Keratinocyte (primary cell): ENCODE results near the gene LRRC31. TPM values are rescaled to one million over a fixed set of nuclear protein-coding genes. Genes with fewer than 3 reads are reported as not detected.

Experiments used
- DNase-seq: peaks from one replicate; pipeline ENCODE4 v3.0.0-alpha.2; 2011; ENCODE audit warnings: low read depth, missing footprints, low spot score
- FAIRE-seq: peaks from 2 replicates; lab custom pipeline; 2011; peaks lifted over from hg19 to GRCh38; lab: Jason Lieb, UNC
- H2AFZ ChIP-seq: 2 replicates; pipeline ENCODE4 v1.6.0; 2012; ENCODE audit warnings: low read length, control low read depth, inconsistent platforms; ENCODE audit not compliant: control insufficient read depth
- H3K27ac ChIP-seq: 2 replicates; pipeline ENCODE4 v1.5.1; 2011; ENCODE audit warnings: low read length; ENCODE audit not compliant: control insufficient read depth, insufficient read depth
- H3K27me3 ChIP-seq: 3 replicates; pipeline ENCODE4 v1.6.0; 2011; ENCODE audit warnings: low read length; ENCODE audit not compliant: control insufficient read depth, insufficient read depth; ENCODE audit errors: extremely low read depth
- H3K36me3 ChIP-seq, 2 experiments: 2 replicates in 1 of 2; 3 replicates in 1 of 2; pipeline ENCODE4 v1.5.1; 2011; ENCODE audit warnings: low read length in 2 of 2, mild to moderate bottlenecking in 1 of 2; ENCODE audit not compliant: control insufficient read depth in 2 of 2, insufficient read depth in 2 of 2; ENCODE audit errors: extremely low read depth in 1 of 2
- H3K4me1 ChIP-seq: 3 replicates; pipeline ENCODE4 v1.5.1; 2011; ENCODE audit warnings: low read length; ENCODE audit not compliant: control insufficient read depth, insufficient read depth; ENCODE audit errors: extremely low read depth
- H3K4me2 ChIP-seq: 3 replicates; pipeline ENCODE4 v1.6.0; 2011; ENCODE audit warnings: low read depth, low read length; ENCODE audit not compliant: control insufficient read depth, insufficient read depth; ENCODE audit errors: extremely low read depth
- H3K4me3 ChIP-seq, 3 experiments: fragments of 200-600 bp in 1 of 3; sonication (generic) in 1 of 3; 2 replicates in 2 of 3; 3 replicates in 1 of 3; pipeline ENCODE4 v1.5.1; 2011 to 2016; ENCODE audit warnings: low read length in 3 of 3, mild to moderate bottlenecking in 3 of 3, control low read depth in 2 of 3, inconsistent platforms in 1 of 3, low read depth in 1 of 3, mixed read lengths in 1 of 3, mixed run types in 1 of 3, moderate library complexity in 1 of 3; ENCODE audit not compliant: control insufficient read depth in 2 of 3, insufficient read depth in 2 of 3; ENCODE audit errors: extremely low read depth in 1 of 3
- H3K79me2 ChIP-seq: 2 replicates; pipeline ENCODE4 v1.6.0; 2012; ENCODE audit warnings: low read length; ENCODE audit not compliant: control insufficient read depth, insufficient read depth
- H3K9ac ChIP-seq: 3 replicates; pipeline ENCODE4 v1.6.0; 2011; ENCODE audit warnings: low read length; ENCODE audit not compliant: control insufficient read depth, insufficient read depth; ENCODE audit errors: extremely low read depth
- H3K9me1 ChIP-seq: 3 replicates; pipeline ENCODE4 v1.6.0; 2011; ENCODE audit warnings: low read length; ENCODE audit not compliant: control insufficient read depth, insufficient read depth; ENCODE audit errors: extremely low read depth
- H3K9me3 ChIP-seq: 2 replicates; pipeline ENCODE4 v1.5.1; 2012; ENCODE audit warnings: low read depth, low read length; ENCODE audit not compliant: control insufficient read depth
- H4K20me1 ChIP-seq: 3 replicates; pipeline ENCODE4 v1.6.0; 2011; ENCODE audit warnings: low read length; ENCODE audit not compliant: control insufficient read depth, insufficient read depth; ENCODE audit errors: extremely low read depth
- EZH2 ChIP-seq: IDR thresholded peaks from one replicate; pipeline ENCODE4 v1.6.1; 2012; ENCODE audit warnings: inconsistent platforms, mild to moderate bottlenecking, low read length, moderate library complexity
- dilution Hi-C: fragments of 300-500 bp; cut with MboI; formaldehyde crosslinking; loops from one replicate; pipeline ENCODE4 v1.7.0; 2020; ENCODE audit warnings: low sequenced_read_pairs; ENCODE audit not compliant: extremely low pct_ligation_motif_present
- polyA plus RNA-seq, 5 experiments: library from polyadenylated mRNA; depleted of rRNA in 3 of 5; stranded (reverse) in 3 of 5; stranded (forward) in 1 of 5; unstranded in 1 of 5; fragments of >200 nt; gene quantifications; 1 replicate in 1 of 5; 2 replicates in 3 of 5; 3 replicates in 1 of 5; pipeline versions ENCODE4 v1.2.1 to v1.2.3, GENCODE V29; 2011 to 2012; ENCODE audit warnings: missing spikeins in 2 of 5, low read depth in 1 of 5, low replicate concordance in 1 of 5
- TF ChIP-seq, protein P1 (sequence below), 3 experiments: IDR thresholded peaks in 1 of 3; conservative IDR thresholded peaks in 1 of 3; optimal IDR thresholded peaks in 1 of 3; 2 replicates in 2 of 3; 3 replicates in 1 of 3; pipeline versions ENCODE3 to v1.5.1; 2011; ENCODE audit warnings: low read length in 3 of 3, mild to moderate bottlenecking in 3 of 3, moderate library complexity in 2 of 3, control low read depth in 1 of 3, inconsistent platforms in 1 of 3; ENCODE audit not compliant: insufficient read depth in 2 of 3; ENCODE audit errors: extremely low read depth in 1 of 3

Gene LRRC31
- polyA plus RNA-seq, 1 donor (not counting 4 experiments of a cell fraction or from before 2014, with no cell fraction given) = not detected

DNA sequence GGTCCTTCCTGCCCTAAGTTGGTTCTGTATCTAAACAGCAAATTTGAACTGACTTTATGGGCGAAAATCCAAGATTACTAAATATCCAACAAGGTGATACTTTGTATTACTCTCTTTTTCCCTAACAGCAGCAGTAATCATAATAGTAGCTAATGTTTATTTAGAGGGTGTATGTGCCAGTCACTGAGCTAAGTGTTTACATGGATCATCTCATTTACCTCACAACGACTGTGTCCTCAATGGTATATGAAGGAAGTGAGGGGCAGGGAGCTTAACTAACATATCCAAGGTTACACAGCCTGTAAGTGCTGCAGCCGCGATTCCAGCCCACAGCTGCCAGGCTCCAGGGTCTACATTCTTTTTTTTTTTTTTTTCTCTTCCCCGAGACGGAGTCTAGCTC lies 46.8 kb downstream of the LRRC31 start:
- Histone ChIP-seq H3K27me3 (peaks cover 2% of the 10 kb centered on the region), H3K4me1 (no peaks in the 10 kb centered on the region), H3K9me3 (no peaks in the 10 kb centered on the region), H3K79me2 (no peaks in the 10 kb centered on the region), H3K27ac (no peak overlapping the region), H4K20me1 (no peaks in the 10 kb centered on the region), H3K4me2 (no peak overlapping the region), H3K9me1 (no peaks in the 10 kb centered on the region), H2AFZ (no peak overlapping the region), H3K9ac (no peak overlapping the region), H3K36me3 (no peaks in the 10 kb centered on the region), H3K4me3 (no peak overlapping the region)
- DNase-seq (no peak), FAIRE-seq (no peak)
- dilution Hi-C loops = no loop called here
- no peak for TF ChIP-seq EZH2
- TF ChIP-seq, protein P1, sequence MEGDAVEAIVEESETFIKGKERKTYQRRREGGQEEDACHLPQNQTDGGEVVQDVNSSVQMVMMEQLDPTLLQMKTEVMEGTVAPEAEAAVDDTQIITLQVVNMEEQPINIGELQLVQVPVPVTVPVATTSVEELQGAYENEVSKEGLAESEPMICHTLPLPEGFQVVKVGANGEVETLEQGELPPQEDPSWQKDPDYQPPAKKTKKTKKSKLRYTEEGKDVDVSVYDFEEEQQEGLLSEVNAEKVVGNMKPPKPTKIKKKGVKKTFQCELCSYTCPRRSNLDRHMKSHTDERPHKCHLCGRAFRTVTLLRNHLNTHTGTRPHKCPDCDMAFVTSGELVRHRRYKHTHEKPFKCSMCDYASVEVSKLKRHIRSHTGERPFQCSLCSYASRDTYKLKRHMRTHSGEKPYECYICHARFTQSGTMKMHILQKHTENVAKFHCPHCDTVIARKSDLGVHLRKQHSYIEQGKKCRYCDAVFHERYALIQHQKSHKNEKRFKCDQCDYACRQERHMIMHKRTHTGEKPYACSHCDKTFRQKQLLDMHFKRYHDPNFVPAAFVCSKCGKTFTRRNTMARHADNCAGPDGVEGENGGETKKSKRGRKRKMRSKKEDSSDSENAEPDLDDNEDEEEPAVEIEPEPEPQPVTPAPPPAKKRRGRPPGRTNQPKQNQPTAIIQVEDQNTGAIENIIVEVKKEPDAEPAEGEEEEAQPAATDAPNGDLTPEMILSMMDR (optimal IDR thresholded peaks at IDR 0.05 in 1 of 3, IDR thresholded peaks at IDR 0.05 in 1 of 3, conservative IDR thresholded peaks at IDR 0.05 in 1 of 3; ENCODE audit: extremely low read depth in 1 of 3, insufficient read depth in 2 of 3, low read length in 3 of 3) = no peak

DNA sequence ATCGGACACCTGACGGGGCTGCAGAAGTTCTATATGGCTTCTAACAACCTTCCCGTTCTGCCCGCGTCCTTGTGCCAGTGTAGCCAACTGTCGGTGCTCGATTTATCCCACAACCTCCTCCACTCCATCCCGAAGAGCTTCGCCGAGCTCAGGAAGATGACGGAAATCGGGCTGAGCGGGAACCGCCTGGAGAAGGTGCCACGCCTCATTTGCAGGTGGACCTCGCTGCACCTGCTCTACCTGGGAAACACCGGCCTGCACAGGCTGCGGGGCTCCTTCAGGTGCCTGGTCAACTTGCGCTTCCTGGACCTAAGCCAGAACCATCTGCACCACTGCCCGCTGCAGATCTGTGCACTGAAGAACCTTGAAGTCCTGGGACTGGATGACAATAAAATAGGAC lies 47.2 kb downstream of the LRRC31 start:
- H3K9me1 ChIP-seq = no peaks in the 10 kb centered on the region
- FAIRE-seq (no peak), DNase-seq (no peak)
- H3K27me3 ChIP-seq = peaks cover 5% of the 10 kb centered on the region
- no peaks in the 10 kb centered on the region for H3K9me3 ChIP-seq
- TF ChIP-seq, protein P1 (optimal IDR thresholded peaks at IDR 0.05 in 1 of 3, IDR thresholded peaks at IDR 0.05 in 1 of 3, conservative IDR thresholded peaks at IDR 0.05 in 1 of 3; ENCODE audit: extremely low read depth in 1 of 3, insufficient read depth in 2 of 3, low read length in 3 of 3) = no peak
- TF ChIP-seq EZH2 = no peak
- dilution Hi-C loops = no loop called here
- no peaks in the 10 kb centered on the region for H4K20me1 ChIP-seq
- H3K4me2 ChIP-seq = no peak overlapping the region
- H2AFZ ChIP-seq = no peak overlapping the region
- no peaks in the 10 kb centered on the region for H3K36me3 ChIP-seq
- H3K27ac ChIP-seq = no peak overlapping the region
- H3K4me3 ChIP-seq = no peak overlapping the region
- no peak overlapping the region for H3K9ac ChIP-seq
- H3K79me2 ChIP-seq = no peaks in the 10 kb centered on the region
- H3K4me1 ChIP-seq = no peaks in the 10 kb centered on the region
